Stimulated activated CD4-positive, alpha-beta T cell treated with anti-CD3 and anti-CD28 coated beads, Interleukin-15, amount 100 ng/mL, for 24 hours (primary cell): Measurements from ENCODE around the gene NLGN1.

Source experiments
- DNase-seq: peaks from one replicate; pipeline ENCODE4 v3.0.0-alpha.2; 2020

NLGN1 gene

DNA sequence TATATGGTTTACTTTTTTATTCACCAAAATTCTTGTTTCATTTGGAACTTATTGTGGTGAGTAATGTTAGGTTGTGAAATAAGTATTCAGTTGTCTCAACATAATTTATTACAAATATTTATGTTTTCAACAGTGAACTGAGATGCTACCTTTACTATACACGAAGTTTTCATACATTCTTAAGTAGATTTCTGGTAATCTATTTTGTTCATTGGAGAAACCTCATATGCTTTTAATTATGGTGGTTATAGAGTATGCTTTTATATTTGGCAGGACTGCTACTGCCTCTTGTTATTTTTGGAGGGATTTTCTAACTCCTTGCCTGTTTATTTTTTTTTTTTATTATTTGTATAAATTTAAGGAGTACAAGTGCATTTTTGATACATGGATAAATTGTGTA lies 253.1 kb downstream of the NLGN1 start:
- no peak for DNase-seq

DNA sequence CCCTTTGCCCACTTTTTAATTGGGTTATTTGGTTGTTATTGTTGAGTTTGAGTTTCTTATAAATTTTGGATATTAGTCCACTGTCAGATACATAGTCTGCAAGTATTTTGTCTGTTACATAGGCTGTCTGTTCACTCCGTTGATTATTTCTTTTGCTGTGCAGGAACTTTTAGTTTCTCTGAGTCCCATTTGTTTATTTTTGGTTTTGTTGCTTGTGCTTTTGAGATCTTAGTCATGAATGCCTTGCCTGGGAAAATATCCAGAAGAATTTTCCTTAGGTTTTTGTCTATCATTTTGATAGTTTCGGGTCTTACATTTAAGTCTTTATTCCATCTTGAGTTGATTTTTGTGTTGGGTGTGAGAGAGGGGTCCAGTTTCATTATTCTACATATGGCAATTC lies 254.5 kb downstream of the NLGN1 start:
- no peak for DNase-seq

DNA sequence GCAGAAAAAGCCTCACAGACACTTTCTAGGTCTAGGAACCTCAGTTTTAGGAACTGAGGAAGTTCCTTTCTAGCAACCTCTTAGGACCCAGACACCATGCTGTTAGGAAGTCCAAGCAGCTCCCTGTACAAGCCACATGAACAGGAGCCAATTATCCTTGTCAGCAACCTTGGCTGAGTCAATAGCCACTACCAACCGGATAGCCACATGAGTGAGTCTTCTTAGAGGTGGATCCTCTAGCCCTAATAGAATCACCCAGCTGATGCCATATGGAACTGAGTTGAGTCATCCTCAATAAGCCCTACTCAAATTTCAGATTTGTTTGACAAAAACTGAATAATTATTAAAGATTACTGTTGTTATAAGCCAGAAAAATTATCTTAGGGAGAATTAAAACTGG lies 256.2 kb downstream of the NLGN1 start:
- no peak for DNase-seq

- DNase-seq = no peak
Measured at GRCh38 chr3:173659972-173660371, 262.4 kb downstream of the NLGN1 start.

DNA sequence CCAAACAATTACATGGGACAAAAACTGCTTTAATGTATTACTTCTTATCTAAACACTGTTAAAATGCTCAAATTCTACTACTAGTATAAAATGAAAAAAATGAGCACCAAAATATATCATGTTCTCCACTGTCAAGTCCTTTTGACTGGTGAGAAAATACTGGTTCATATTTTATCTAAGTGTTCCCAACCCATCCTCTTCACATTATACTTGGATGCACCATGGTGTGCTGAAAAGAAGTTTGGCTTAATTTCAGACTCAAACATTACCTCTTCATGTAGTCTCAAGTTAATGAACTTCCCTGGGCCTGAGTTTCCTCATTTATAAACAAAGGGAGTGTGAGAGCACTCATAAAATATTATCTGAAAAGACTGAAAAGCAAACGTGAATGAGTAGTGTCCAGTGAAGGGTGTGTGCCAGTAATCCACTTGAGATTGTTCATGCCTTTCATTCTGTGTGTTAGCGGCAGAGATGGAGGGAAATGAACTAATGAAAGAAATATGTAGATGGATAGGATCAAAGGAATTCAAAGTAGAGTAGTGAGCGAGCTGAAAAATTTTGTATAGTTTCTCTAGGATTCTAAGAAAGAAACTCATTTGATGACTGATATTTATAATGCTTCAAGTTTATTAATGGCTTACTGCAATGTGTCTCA lies 263.2 kb downstream of the NLGN1 start:
- DNase-seq = no peak

- DNase-seq = no peak
Measured at GRCh38 chr3:173663696-173664111, 266.2 kb downstream of the NLGN1 start.

- no peak for DNase-seq
Measured at GRCh38 chr3:173676094-173676493, 278.6 kb downstream of the NLGN1 start.

GRCh38 chr3:173681188-173681678 lies 283.7 kb downstream of the NLGN1 start:
- DNase-seq = no peak

DNA sequence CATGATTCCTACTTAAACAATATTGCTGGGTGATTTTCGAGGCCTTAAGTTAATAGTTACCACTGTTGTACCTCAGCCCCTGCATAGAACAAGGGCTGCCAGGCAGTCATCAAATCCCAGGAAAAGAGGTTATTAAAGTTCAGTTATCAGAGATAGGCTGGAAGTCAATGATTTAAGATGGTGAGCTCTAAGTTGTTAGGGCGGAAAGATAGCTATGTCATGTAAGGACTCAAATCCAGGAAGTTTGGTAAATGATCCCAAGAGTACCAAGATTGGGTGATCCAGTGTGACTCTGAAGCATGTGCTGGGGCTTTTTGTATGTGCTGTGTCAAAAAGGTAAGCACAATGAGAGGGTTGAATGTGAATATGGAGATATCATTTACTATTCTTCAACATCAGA lies 287.9 kb downstream of the NLGN1 start:
- DNase-seq = no peak

DNA sequence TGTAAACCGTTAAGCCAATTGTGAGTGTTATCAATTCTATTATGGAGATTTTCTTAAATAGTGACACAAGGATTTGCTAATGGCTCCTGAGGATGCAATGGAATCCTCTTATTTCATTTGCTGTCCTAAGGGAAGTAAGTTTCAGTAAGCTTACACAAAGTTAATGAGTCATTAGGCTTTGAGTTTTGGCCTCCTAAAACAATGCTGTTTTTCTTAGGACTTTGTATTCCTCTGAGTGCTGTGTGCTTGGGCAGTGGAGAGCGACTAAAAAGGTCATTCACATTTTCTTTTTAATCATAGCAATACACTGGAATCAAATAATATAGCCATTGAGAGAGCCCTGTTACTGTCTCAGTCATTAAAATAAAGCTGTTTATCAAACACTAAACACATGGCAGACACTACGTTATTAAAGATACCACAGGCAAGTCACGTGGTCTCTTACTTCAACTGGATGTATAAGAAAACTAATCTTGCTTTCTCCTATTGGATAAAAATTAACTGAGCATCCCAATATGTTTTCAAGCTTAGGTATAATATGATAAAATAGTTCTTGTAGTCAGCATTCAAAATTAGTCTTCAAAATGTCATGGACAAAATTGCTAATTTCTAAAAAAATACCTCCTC lies 290.8 kb downstream of the NLGN1 start:
- no peak for DNase-seq

DNA sequence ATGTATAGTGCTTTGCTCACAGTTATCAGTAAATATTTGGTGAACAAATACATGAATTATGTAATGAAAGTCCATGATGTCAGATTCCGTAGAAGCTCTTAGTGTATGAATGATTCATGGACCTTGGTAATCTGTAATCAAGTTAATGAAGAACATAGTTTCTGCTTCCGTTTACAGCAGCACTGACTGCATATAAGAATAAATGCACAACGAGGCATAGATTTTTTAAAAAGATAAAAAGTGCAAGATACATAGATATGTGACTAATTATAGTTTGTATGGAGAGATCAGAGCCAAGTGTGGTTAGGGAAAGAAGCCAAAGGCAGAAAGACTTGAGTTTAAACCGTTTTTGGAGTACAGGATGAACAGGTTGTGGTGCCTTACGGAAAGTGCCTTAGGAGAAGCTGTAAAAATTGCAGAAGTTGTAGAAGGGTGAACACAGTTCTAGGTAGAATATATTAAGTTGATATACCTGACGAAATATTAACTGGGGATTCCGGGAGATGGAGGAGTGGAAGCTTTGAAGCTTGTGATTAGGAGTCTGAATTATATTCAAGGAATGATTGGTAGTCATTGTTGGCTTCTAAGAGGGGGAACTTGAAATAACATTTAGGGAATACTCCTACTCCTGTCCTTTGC lies 293.1 kb downstream of the NLGN1 start:
- DNase-seq = no peak

DNA sequence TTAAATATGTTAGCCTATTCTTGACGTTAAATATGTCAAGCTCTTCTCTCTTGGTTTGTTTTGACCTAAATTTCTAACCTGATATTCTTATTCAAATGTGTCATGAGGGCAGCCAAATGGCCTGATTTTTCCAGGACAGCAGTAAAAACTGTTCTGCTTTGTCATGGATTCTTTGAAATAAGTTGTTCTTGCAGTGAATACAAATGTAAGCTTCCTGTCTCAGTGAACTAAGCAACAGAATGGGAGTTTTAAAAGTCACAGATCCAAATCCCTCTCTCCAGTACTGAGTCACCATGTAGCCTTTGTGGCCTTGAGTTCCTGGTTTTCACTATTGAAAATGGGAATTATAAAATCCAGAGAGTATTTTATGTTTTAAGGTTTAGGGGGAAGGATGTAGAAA lies 301.8 kb downstream of the NLGN1 start:
- no peak for DNase-seq

DNA sequence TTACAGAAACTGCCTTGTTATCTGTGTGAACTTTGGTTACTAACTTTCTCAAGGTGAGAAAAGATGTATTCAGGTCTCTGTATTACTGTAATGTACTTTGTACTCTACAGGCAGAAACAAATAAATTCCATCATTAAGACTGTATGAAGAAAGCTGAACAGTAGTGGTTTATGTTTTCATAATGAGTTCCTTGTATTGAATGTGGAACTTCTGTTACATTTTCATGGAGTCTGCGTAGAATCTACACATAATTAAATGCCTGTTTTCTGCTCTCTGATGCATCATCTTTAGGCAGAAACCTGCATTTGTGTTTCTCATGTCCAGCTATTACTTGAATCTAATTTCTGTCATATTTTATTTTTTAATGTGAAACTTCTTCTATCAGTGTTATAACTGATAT lies 302.8 kb downstream of the NLGN1 start:
- DNase-seq = no peak

- no peak for DNase-seq
Measured at GRCh38 chr3:173702561-173702960, 305.0 kb downstream of the NLGN1 start.

- DNase-seq = no peak
Measured at GRCh38 chr3:173703771-173704170, 306.2 kb downstream of the NLGN1 start.

GRCh38 chr3:173706630-173707029 lies 309.1 kb downstream of the NLGN1 start:
- no peak for DNase-seq

- no peak for DNase-seq
Measured at GRCh38 chr3:173708191-173708590, 310.6 kb downstream of the NLGN1 start.

GRCh38 chr3:173709026-173709425 lies 311.5 kb downstream of the NLGN1 start:
- no peak for DNase-seq

- DNase-seq = no peak
Measured at GRCh38 chr3:173711619-173712018, 314.1 kb downstream of the NLGN1 start.

DNA sequence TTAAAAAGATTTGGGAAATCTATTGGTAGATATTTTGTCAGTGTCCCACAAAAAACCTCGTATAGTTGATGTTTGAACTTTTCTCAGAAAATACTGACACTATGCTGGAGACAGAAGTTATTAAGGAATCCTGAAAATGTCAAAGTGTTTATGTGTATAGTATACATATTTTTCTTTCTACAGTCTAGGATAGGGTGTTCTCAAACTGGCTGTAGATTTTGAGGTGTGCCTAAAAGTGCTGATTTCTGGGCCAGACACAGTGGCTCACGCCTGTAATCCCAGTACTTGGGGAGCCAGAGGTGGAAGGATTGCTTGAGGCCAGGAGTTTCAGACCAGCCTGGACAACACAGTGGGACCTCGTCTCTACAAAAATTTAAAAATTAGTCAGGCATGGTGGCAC lies 322.0 kb downstream of the NLGN1 start:
- no peak for DNase-seq

DNA sequence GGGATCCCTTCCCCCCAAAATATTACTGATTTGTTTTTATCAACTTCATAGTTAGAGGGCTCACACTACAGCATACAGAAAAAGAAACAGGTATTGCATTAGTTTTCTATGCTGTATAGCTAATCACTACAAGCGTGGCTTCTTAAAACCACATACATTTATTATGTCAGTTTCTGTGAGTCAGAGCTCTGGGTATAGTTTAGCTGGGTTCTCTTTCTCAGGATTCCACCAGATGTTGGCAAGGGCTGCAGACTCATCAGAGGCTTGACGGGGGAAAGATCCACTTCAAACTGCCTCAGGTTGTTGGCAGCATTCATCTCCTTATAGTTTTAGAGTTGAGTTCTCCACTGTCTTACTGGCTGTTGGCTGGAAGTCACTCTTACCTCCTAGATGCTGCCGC lies 328.0 kb downstream of the NLGN1 start:
- no peak for DNase-seq

GRCh38 chr3:173730391-173730790 lies 332.8 kb downstream of the NLGN1 start:
- no peak for DNase-seq

- no peak for DNase-seq
Measured at GRCh38 chr3:173732237-173732636, 334.7 kb downstream of the NLGN1 start.

GRCh38 chr3:173733029-173733652 lies 335.6 kb downstream of the NLGN1 start:
- DNase-seq = no peak
